Activated CD4-positive, alpha-beta T cell treated with anti-CD3 and anti-CD28 coated beads for 36 hours (primary cell): Measurements from ENCODE around the gene GP9. TPM values are rescaled to one million over a fixed set of nuclear protein-coding genes. Genes with fewer than 3 reads are reported as not detected.

Experiments
- ATAC-seq: fragments of 200-7000 bp; cut with Tn5 transposase; one replicate; pipeline ENCODE4 v1.10.0; 2021; ENCODE audit warnings: mild to moderate bottlenecking, moderate library complexity
- CTCF ChIA-PET: fragments of 350-600 bp; sonication (Branson Sonifier 250); formaldehyde crosslinking; loops from one replicate; lab custom pipeline; 2021; ENCODE audit warnings: antibody characterized with exemption; lab: Charles Lee
- POLR2A ChIA-PET: fragments of 350-600 bp; sonication (Branson Sonifier 250); formaldehyde crosslinking; loops from one replicate; lab custom pipeline; 2021; ENCODE audit warnings: antibody characterized with exemption, inconsistent platforms; lab: Charles Lee
- DNase-seq: peaks from one replicate; pipeline ENCODE4 v3.0.0-alpha.2; 2020
- H3K27ac Mint-ChIP-seq: one replicate; pipeline ENCODE4 v1.8.0; 2021; ENCODE audit warnings: mixed read lengths
- H3K27me3 Mint-ChIP-seq: one replicate; pipeline ENCODE4 v1.8.0; 2021; ENCODE audit warnings: mixed read lengths
- H3K36me3 Mint-ChIP-seq: one replicate; pipeline ENCODE4 v1.8.0; 2021; ENCODE audit warnings: low read depth, mixed read lengths
- H3K4me1 Mint-ChIP-seq: one replicate; pipeline ENCODE4 v1.8.0; 2021; ENCODE audit warnings: mixed read lengths
- H3K4me3 Mint-ChIP-seq: one replicate; pipeline ENCODE4 v1.8.0; 2021; ENCODE audit warnings: mild to moderate bottlenecking, moderate library complexity, mixed read lengths
- H3K9me3 Mint-ChIP-seq: one replicate; pipeline ENCODE4 v1.8.0; 2021; ENCODE audit warnings: low read depth, mixed read lengths
- intact Hi-C, 2 experiments: fragments of 100-400 bp; cut with DNase I in 1 of 2; cut with micrococcal nuclease in 1 of 2; formaldehyde crosslinking; loops; one replicate each; pipeline versions ENCODE4 v1.14.2 to v1.15.1; 2022 to 2024; cut with DNase I, micrococcal nuclease
- total RNA-seq, 2 experiments: library from RNA; stranded (reverse); gene quantifications; one replicate each; pipeline ENCODE4 v1.2.3, GENCODE V29; 2021

GP9 gene
- not detected for total RNA-seq

- intact Hi-C loops = no loop called here
- ATAC-seq (peak; percentile 42), DNase-seq (no peak)
- Mint-ChIP-seq H3K36me3 (no peaks in the 10 kb centered on the region), H3K27ac (no peak within 1 kb of the TSS), H3K4me1 (peaks cover 5% of the 10 kb centered on the region), H3K9me3 (no peaks in the 10 kb centered on the region), H3K4me3 (no peak within 1 kb of the TSS), H3K27me3 (no peaks in the 10 kb centered on the region)
- CTCF ChIA-PET = interaction anchor here (1.5 kb wide), 1 partner anchor 9 kb away, joined by 3 read pairs; no protein-coding TSS in a partner anchor
- POLR2A ChIA-PET = interaction anchor here (0.5 kb wide), 1 partner anchor 9 kb away, joined by 6 read pairs; no protein-coding TSS in a partner anchor
Measured at GRCh38 chr3:129060276-129061022, at the start of gene GP9. Gene GP9 (plus strand): TSS chr3:129060779. CDS start chr3:129061740, 961 bp downstream.

- ATAC-seq = no peak
- Mint-ChIP-seq H3K4me1 (peaks cover 34% of the 10 kb centered on the region), H3K4me3 (no peak overlapping the region), H3K27ac (peak overlapping the region; percentile 40), H3K27me3 (no peaks in the 10 kb centered on the region), H3K9me3 (no peaks in the 10 kb centered on the region), H3K36me3 (no peaks in the 10 kb centered on the region)
- intact Hi-C loops = no loop called here
- peak; percentile 31 for DNase-seq
- ChIA-PET POLR2A (no interaction called here), CTCF (interaction anchor here (0.7 to 6.2 kb wide), 6 partner anchors 9 to 331 kb away, joined by 3 to 62 read pairs (median 6); no protein-coding TSS in a partner anchor)
Measured at GRCh38 chr3:129013491-129013891, 47.1 kb upstream of the GP9 start.

DNA sequence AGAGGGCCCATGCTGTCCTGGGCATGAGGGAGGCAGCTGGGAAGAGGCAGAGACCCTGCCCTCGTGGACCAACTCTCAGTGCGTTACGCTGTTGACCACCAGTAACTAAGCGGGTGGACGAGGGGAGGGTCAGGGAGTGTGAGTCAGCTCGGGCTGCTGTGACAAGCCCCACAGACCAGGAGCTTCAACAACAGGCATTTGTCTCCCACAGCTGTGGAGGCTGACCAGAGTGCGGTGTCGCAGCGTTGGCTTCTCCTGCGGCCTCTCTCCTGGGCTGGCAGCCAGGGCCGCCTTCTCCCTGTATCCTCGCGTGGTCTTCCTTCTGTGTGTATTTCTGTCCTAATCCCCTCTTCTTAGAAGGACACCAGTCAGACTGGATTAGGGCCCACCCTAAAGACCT is 46.4 kb upstream of the GP9 start:
- no peaks in the 10 kb centered on the region for H3K36me3 Mint-ChIP-seq

GRCh38 chr3:129014793-129015345 is 45.7 kb upstream of the GP9 start:
- POLR2A ChIA-PET = interaction anchor here (0.6 to 1.6 kb wide), 3 partner anchors 11 to 21 kb away, joined by 4 to 7 read pairs (median 4); partner anchors contain the start of gene CFAP92
- H3K4me3 Mint-ChIP-seq = no peak overlapping the region

More for the DNA sequence above, 46.4 kb upstream of the GP9 start:
- no peaks in the 10 kb centered on the region for H3K9me3 Mint-ChIP-seq
- DNase-seq (no peak), ATAC-seq (no peak)
- no peaks in the 10 kb centered on the region for H3K27me3 Mint-ChIP-seq
- no peak overlapping the region for H3K4me3 Mint-ChIP-seq
- intact Hi-C loops = no loop called here
- CTCF ChIA-PET = interaction anchor here (0.6 to 6.2 kb wide), 4 partner anchors 10 to 100 kb away, joined by 3 to 62 read pairs (median 27); no protein-coding TSS in a partner anchor
- POLR2A ChIA-PET = no interaction called here
- H3K4me1 Mint-ChIP-seq = peaks cover 36% of the 10 kb centered on the region
- H3K27ac Mint-ChIP-seq = peak overlapping the region; percentile 96

GRCh38 chr3:129015388-129016105 is 45.0 kb upstream of the GP9 start:
- intact Hi-C loops = loop anchor here (1.0 to 2.0 kb wide), 2 partner anchors 45 kb away; no protein-coding TSS in a partner anchor
- Mint-ChIP-seq H3K27ac (peak overlapping the region; percentile 96), H3K36me3 (no peaks in the 10 kb centered on the region), H3K4me1 (peaks cover 36% of the 10 kb centered on the region), H3K9me3 (no peaks in the 10 kb centered on the region), H3K4me3 (peak overlapping the region; percentile 63), H3K27me3 (no peaks in the 10 kb centered on the region)
- DNase-seq = peak; percentile 55
- ChIA-PET CTCF (interaction anchor here (0.6 to 6.2 kb wide), 18 partner anchors 8 to 313 kb away, joined by 3 to 62 read pairs (median 4); partner anchors contain the start of gene CFAP92), POLR2A (interaction anchor here (1.1 to 2.1 kb wide), 8 partner anchors 10 to 300 kb away, joined by 3 to 19 read pairs (median 4); partner anchors contain the start of gene CFAP92)
- peak; percentile 66 for ATAC-seq

More at GRCh38 chr3:129014793-129015345, 45.7 kb upstream of the GP9 start:
- CTCF ChIA-PET = interaction anchor here (0.6 to 6.2 kb wide), 10 partner anchors 7 to 231 kb away, joined by 3 to 62 read pairs (median 12); no protein-coding TSS in a partner anchor
- Mint-ChIP-seq H3K36me3 (no peaks in the 10 kb centered on the region), H3K27ac (peak overlapping the region; percentile 96), H3K9me3 (no peaks in the 10 kb centered on the region), H3K27me3 (no peaks in the 10 kb centered on the region), H3K4me1 (peaks cover 36% of the 10 kb centered on the region)
- DNase-seq = no peak
- intact Hi-C loops = no loop called here
- no peak for ATAC-seq

GRCh38 chr3:129016356-129016719 is 44.2 kb upstream of the GP9 start:
- ATAC-seq = peak; percentile 84
- ChIA-PET POLR2A (interaction anchor here (1.1 to 2.1 kb wide), 8 partner anchors 10 to 299 kb away, joined by 3 to 19 read pairs (median 4); partner anchors contain the start of gene CFAP92), CTCF (interaction anchor here (0.6 to 6.2 kb wide), 17 partner anchors 9 to 592 kb away, joined by 3 to 62 read pairs (median 4); partner anchors contain the start of gene CFAP92)
- peak; percentile 80 for DNase-seq
- no peaks in the 10 kb centered on the region for H3K9me3 Mint-ChIP-seq
- H3K4me1 Mint-ChIP-seq = peaks cover 36% of the 10 kb centered on the region
- H3K27me3 Mint-ChIP-seq = no peaks in the 10 kb centered on the region
- H3K36me3 Mint-ChIP-seq = no peaks in the 10 kb centered on the region
- H3K4me3 Mint-ChIP-seq = peak overlapping the region; percentile 63
- intact Hi-C loops = loop anchor here (1.0 to 2.0 kb wide), 2 partner anchors 46 kb away; no protein-coding TSS in a partner anchor
- H3K27ac Mint-ChIP-seq = peak overlapping the region; percentile 96

GRCh38 chr3:129016720-129017483 is 43.7 kb upstream of the GP9 start:
- H3K36me3 Mint-ChIP-seq = no peaks in the 10 kb centered on the region
- H3K9me3 Mint-ChIP-seq = no peaks in the 10 kb centered on the region

GRCh38 chr3:129017484-129017899 is 43.1 kb upstream of the GP9 start:
- H3K36me3 Mint-ChIP-seq = no peaks in the 10 kb centered on the region
- no peaks in the 10 kb centered on the region for H3K9me3 Mint-ChIP-seq
- ChIA-PET CTCF (interaction anchor here (0.8 to 6.2 kb wide), 8 partner anchors 9 to 139 kb away, joined by 5 to 62 read pairs (median 14); no protein-coding TSS in a partner anchor), POLR2A (interaction anchor here (2.1 kb wide), 1 partner anchor 9 kb away, joined by 19 read pairs; no protein-coding TSS in a partner anchor)
- ATAC-seq (no peak), DNase-seq (no peak)
- H3K4me3 Mint-ChIP-seq = no peak overlapping the region
- peaks cover 36% of the 10 kb centered on the region for H3K4me1 Mint-ChIP-seq
- intact Hi-C loops = loop anchor here in 1 of 2 experiments (2.0 kb wide), 1 partner anchor 47 kb away; no protein-coding TSS in a partner anchor
- H3K27ac Mint-ChIP-seq = peak overlapping the region; percentile 80
- H3K27me3 Mint-ChIP-seq = no peaks in the 10 kb centered on the region

More at GRCh38 chr3:129016720-129017483, 43.7 kb upstream of the GP9 start:
- CTCF ChIA-PET = interaction anchor here (0.6 to 6.2 kb wide), 15 partner anchors 9 to 593 kb away, joined by 3 to 62 read pairs (median 6); partner anchors contain the start of gene CFAP92
- Mint-ChIP-seq H3K4me1 (peaks cover 36% of the 10 kb centered on the region), H3K27ac (peak overlapping the region; percentile 96), H3K4me3 (peak overlapping the region; percentile 63), H3K27me3 (no peaks in the 10 kb centered on the region)
- DNase-seq (peak; percentile 25), ATAC-seq (peak; percentile 10)
- POLR2A ChIA-PET = interaction anchor here (1.1 to 2.1 kb wide), 6 partner anchors 9 to 299 kb away, joined by 3 to 19 read pairs (median 4); a partner anchor contains a TSS
- intact Hi-C loops = loop anchor here (1.0 to 2.0 kb wide), 2 partner anchors 46 to 47 kb away; no protein-coding TSS in a partner anchor

DNA sequence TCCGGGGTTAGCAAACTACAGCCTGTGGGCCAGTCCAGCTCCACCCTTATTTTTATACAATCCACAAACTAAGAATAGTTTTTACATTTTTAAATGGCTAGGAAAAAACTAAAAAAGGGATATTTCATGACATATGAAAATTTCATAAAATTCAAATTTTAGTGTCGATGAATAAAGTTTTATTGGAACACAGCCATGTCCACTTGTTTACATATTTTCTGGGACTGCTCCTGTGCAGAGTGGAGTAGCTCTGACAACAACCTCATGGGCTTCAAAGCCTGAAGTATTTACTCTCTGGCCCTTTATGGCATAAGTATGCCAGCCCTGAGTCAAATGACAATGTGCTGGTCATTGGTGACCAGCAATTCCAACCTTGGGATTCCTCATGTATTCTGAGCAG is 42.3 kb upstream of the GP9 start:
- Mint-ChIP-seq H3K4me3 (no peak overlapping the region), H3K36me3 (no peaks in the 10 kb centered on the region), H3K27ac (no peak overlapping the region), H3K4me1 (peaks cover 36% of the 10 kb centered on the region), H3K9me3 (no peaks in the 10 kb centered on the region), H3K27me3 (no peaks in the 10 kb centered on the region)
- ATAC-seq (no peak), DNase-seq (no peak)
- intact Hi-C loops = no loop called here
- CTCF ChIA-PET = interaction anchor here (0.5 to 6.2 kb wide), 6 partner anchors 8 to 316 kb away, joined by 3 to 62 read pairs (median 5); no protein-coding TSS in a partner anchor
- POLR2A ChIA-PET = no interaction called here

GRCh38 chr3:129018751-129019150 is 41.8 kb upstream of the GP9 start:
- Mint-ChIP-seq H3K4me1 (peaks cover 36% of the 10 kb centered on the region), H3K27me3 (no peaks in the 10 kb centered on the region), H3K9me3 (no peaks in the 10 kb centered on the region), H3K36me3 (no peaks in the 10 kb centered on the region), H3K27ac (peak overlapping the region; percentile 3), H3K4me3 (no peak overlapping the region)
- DNase-seq = no peak
- intact Hi-C loops = no loop called here
- ChIA-PET CTCF (interaction anchor here (0.7 to 6.2 kb wide), 4 partner anchors 8 to 315 kb away, joined by 3 to 62 read pairs (median 5); no protein-coding TSS in a partner anchor), POLR2A (no interaction called here)
- no peak for ATAC-seq
